PC-9 (cell line): ENCODE results near the gene TMPRSS7. TPM values are rescaled to one million over a fixed set of nuclear protein-coding genes. Genes with fewer than 3 reads are reported as not detected.

ENCODE experiments used
- BruUV-seq: library from RNA; stranded (reverse); fragments of 400-500 nt; replicated peaks from 2 replicates; lab custom pipeline; 2021; lab: Mats Ljungman, UMichigan
- CTCF ChIA-PET: fragments of 300-600 bp; sonication (Branson Sonifier 250); formaldehyde crosslinking; loops from one replicate; lab custom pipeline; 2022; ENCODE audit warnings: antibody characterized with exemption; lab: Charles Lee
- POLR2A ChIA-PET: fragments of 300-600 bp; sonication (Branson Sonifier 250); formaldehyde crosslinking; loops from one replicate; lab custom pipeline; 2022; ENCODE audit warnings: antibody characterized with exemption; ENCODE audit not compliant: unreplicated experiment; lab: Charles Lee
- DNase-seq, 2 experiments: peaks; one replicate each; pipeline versions ENCODE4 v3.0.0 to v3.0.0-alpha.2; 2015 to 2022; ENCODE audit warnings: mixed read lengths in 1 of 2
- H2AFZ ChIP-seq: fragments of 200-600 bp; sonication (generic); 2 replicates; pipeline ENCODE4 v1.8.1; 2017; ENCODE audit warnings: antibody characterized with exemption
- H3F3A ChIP-seq: fragments of 200-600 bp; sonication (generic); 2 replicates; pipeline ENCODE4 v1.8.1; 2017; ENCODE audit warnings: antibody characterized with exemption, mild to moderate bottlenecking, low read depth; ENCODE audit not compliant: insufficient read depth
- H3K27ac ChIP-seq: fragments of 200-600 bp; sonication (generic); 2 replicates; pipeline ENCODE4 v1.6.1; 2016; ENCODE audit warnings: mixed run types
- H3K27me3 ChIP-seq: fragments of 200-600 bp; sonication (generic); 2 replicates; pipeline ENCODE4 v1.6.1; 2016; ENCODE audit warnings: low read depth, mixed run types; ENCODE audit not compliant: insufficient read depth
- H3K36me3 ChIP-seq: fragments of 200-600 bp; sonication (generic); 2 replicates; pipeline ENCODE4 v1.6.1; 2016; ENCODE audit warnings: low read depth, mixed run types
- H3K4me1 ChIP-seq: fragments of 200-600 bp; sonication (generic); replicated peaks from 2 replicates; pipeline ENCODE4 v1.6.1; 2016; ENCODE audit warnings: mixed run types; ENCODE audit not compliant: insufficient read depth
- H3K4me2 ChIP-seq: fragments of 200-600 bp; sonication (generic); 2 replicates; pipeline ENCODE4 v1.6.1; 2017; ENCODE audit warnings: mixed run types
- H3K4me3 ChIP-seq: fragments of 200-600 bp; sonication (generic); 2 replicates; pipeline ENCODE4 v1.6.1; 2016; ENCODE audit warnings: mixed run types
- H3K79me2 ChIP-seq: fragments of 200-600 bp; sonication (generic); 2 replicates; pipeline ENCODE4 v1.6.1; 2017; ENCODE audit warnings: low read depth, mixed run types
- H3K9me2 ChIP-seq: fragments of 200-600 bp; sonication (generic); 2 replicates; pipeline ENCODE4 v1.8.1; 2017; ENCODE audit warnings: mild to moderate bottlenecking; ENCODE audit not compliant: insufficient read depth
- H3K9me3 ChIP-seq: fragments of 200-600 bp; sonication (generic); 2 replicates; pipeline ENCODE4 v1.8.1; 2016; ENCODE audit warnings: low read depth; ENCODE audit not compliant: insufficient read depth
- H4K20me1 ChIP-seq: fragments of 200-600 bp; sonication (generic); 2 replicates; pipeline ENCODE4 v1.8.1; 2017; ENCODE audit not compliant: insufficient read depth
- EZH2 ChIP-seq: fragments of 200-600 bp; sonication (generic); IDR thresholded peaks from 2 replicates; pipeline ENCODE4 v1.8.0; 2017; ENCODE audit warnings: antibody characterized with exemption, low read depth
- intact Hi-C: fragments of 100-400 bp; cut with micrococcal nuclease; formaldehyde crosslinking; loops from one replicate; pipeline ENCODE4 v1.10.0; 2022; ENCODE audit not compliant: unreplicated experiment
- total RNA-seq: library from RNA; stranded (reverse); gene quantifications from 2 replicates; pipeline ENCODE4 v1.2.3, GENCODE V29; 2021
- TF ChIP-seq, protein P1 (sequence below): fragments of 200-600 bp; sonication (generic); conservative IDR thresholded peaks from 2 replicates; pipeline ENCODE4 v1.6.1; 2017; ENCODE audit warnings: mixed run types, antibody characterized with exemption, mild to moderate bottlenecking, moderate library complexity

The TMPRSS7 gene
- total RNA-seq, 1 experiment from 2014 or later: not detected

DNA sequence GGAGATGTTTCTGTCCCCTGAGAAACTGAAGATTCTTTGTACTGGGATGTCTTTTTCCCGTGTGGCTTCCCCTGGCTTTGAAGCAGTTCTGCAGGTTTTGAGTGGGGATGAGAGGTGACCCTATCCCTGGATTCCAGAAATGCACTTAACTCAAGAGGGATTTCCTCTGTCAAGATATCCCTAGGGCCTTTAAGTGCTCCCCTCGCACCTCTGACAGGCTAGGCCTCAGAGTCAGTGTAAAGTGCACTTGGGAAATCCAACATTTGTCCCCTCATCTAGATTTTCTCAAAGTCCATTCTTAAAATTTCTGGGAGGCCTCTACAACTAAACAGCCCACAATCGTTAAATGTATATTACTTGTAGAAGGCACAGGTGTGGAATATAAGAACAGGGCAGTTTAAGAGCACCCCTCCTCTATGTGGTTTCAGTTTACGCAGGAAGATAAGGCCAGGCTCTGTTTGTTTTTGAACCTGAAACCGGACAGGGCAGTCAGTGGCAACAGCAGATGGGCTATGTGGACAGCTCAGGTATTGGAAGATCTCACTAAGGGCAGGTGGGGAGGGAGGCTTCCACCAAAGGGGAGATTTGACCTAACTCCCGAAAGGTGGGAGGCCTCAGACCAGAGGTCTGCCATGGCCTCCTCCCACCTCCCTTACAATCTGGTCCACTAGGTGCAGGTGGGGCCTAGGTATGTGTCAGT is 56.5 kb downstream of the TMPRSS7 start:
- Histone ChIP-seq H3K9me2 (no peaks in the 10 kb centered on the region), H3K4me3 (no peak overlapping the region), H3F3A (0 out of 2 replicates have a peak, but pooled peaks cover 4% of the 10 kb centered on the region), H3K9me3 (no peaks in the 10 kb centered on the region), H4K20me1 (no peaks in the 10 kb centered on the region), H3K79me2 (peaks cover 17% of the 10 kb centered on the region), H2AFZ (no peak overlapping the region), H3K4me1 (peaks cover 32% of the 10 kb centered on the region), H3K4me2 (peak overlapping the region; percentile 24), H3K36me3 (no peaks in the 10 kb centered on the region), H3K27me3 (no peaks in the 10 kb centered on the region), H3K27ac (peak overlapping the region; percentile 10; the same call in 1 of the 2 replicates)
- intact Hi-C loops: loop anchor here (10.0 kb wide), 1 partner anchor 1016 kb away; the partner anchor contains the start of gene NECTIN3
- DNase-seq: peak; percentile 17 to 62
- BruUV-seq: no TSS peak
- ChIA-PET POLR2A (no interaction called here), CTCF (no interaction called here)
- TF ChIP-seq EZH2: no peak
- TF ChIP-seq, protein P1, sequence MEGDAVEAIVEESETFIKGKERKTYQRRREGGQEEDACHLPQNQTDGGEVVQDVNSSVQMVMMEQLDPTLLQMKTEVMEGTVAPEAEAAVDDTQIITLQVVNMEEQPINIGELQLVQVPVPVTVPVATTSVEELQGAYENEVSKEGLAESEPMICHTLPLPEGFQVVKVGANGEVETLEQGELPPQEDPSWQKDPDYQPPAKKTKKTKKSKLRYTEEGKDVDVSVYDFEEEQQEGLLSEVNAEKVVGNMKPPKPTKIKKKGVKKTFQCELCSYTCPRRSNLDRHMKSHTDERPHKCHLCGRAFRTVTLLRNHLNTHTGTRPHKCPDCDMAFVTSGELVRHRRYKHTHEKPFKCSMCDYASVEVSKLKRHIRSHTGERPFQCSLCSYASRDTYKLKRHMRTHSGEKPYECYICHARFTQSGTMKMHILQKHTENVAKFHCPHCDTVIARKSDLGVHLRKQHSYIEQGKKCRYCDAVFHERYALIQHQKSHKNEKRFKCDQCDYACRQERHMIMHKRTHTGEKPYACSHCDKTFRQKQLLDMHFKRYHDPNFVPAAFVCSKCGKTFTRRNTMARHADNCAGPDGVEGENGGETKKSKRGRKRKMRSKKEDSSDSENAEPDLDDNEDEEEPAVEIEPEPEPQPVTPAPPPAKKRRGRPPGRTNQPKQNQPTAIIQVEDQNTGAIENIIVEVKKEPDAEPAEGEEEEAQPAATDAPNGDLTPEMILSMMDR: no peak

GRCh38 chr3:112092496-112093179 is 58.1 kb downstream of the TMPRSS7 start:
- ChIA-PET CTCF (no interaction called here), POLR2A (no interaction called here)
- TF ChIP-seq, protein P1: no peak
- TF ChIP-seq EZH2: no peak
- no peaks in the 10 kb centered on the region for H3K27me3 ChIP-seq
- intact Hi-C loops: loop anchor here (10.0 kb wide), 1 partner anchor 1018 kb away; the partner anchor contains the start of gene NECTIN3
- BruUV-seq: no TSS peak
- no peaks in the 10 kb centered on the region for H3K9me2 ChIP-seq
- no peak overlapping the region for H3K4me2 ChIP-seq
- no peaks in the 10 kb centered on the region for H3K36me3 ChIP-seq
- H3F3A ChIP-seq: peaks cover 4% of the 10 kb centered on the region; the same call in 1 of the 2 replicates
- H3K4me1 ChIP-seq: peaks cover 35% of the 10 kb centered on the region
- H3K4me3 ChIP-seq: no peak overlapping the region
- no peaks in the 10 kb centered on the region for H3K9me3 ChIP-seq
- no peak overlapping the region for H3K27ac ChIP-seq
- no peak for DNase-seq
- peaks cover 13% of the 10 kb centered on the region for H3K79me2 ChIP-seq
- no peaks in the 10 kb centered on the region for H4K20me1 ChIP-seq
- no peak overlapping the region for H2AFZ ChIP-seq

- H3K4me3 ChIP-seq: no peak overlapping the region
- ChIA-PET POLR2A (no interaction called here), CTCF (no interaction called here)
- no peak overlapping the region for H3K4me2 ChIP-seq
- no peaks in the 10 kb centered on the region for H3K36me3 ChIP-seq
- H3K27ac ChIP-seq: no peak overlapping the region
- H3F3A ChIP-seq: peaks cover 4% of the 10 kb centered on the region; the same call in 1 of the 2 replicates
- TF ChIP-seq, protein P1: no peak
- no peak for TF ChIP-seq EZH2
- no TSS peak for BruUV-seq
- H3K9me2 ChIP-seq: no peaks in the 10 kb centered on the region
- H3K79me2 ChIP-seq: peaks cover 8% of the 10 kb centered on the region
- H3K27me3 ChIP-seq: no peaks in the 10 kb centered on the region
- H2AFZ ChIP-seq: no peak overlapping the region
- peaks cover 34% of the 10 kb centered on the region for H3K4me1 ChIP-seq
- H3K9me3 ChIP-seq: no peaks in the 10 kb centered on the region
- no peaks in the 10 kb centered on the region for H4K20me1 ChIP-seq
- no peak for DNase-seq
- intact Hi-C loops: loop anchor here (10.0 kb wide), 1 partner anchor 1018 kb away; the partner anchor contains the start of gene NECTIN3
Measured at GRCh38 chr3:112093180-112093522, 58.6 kb downstream of the TMPRSS7 start.
